ENCODE measurements around the gene C4orf50.

C4orf50 gene

GRCh38 chr4:6010789-6011188 lies 7.4 kb downstream of the C4orf50 start:
- DNase-seq (no peak), ATAC-seq (ENCODE audit: insufficient read depth, low read depth) (no peak)
- Histone ChIP-seq H3K9ac (ENCODE audit: low read depth, low read length) (no peak overlapping the region), H3K79me2 (ENCODE audit: insufficient read depth, low read length) (no peaks in the 10 kb centered on the region), H3K9me3 (ENCODE audit: insufficient read depth, low read length, severe bottlenecking) (no peaks in the 10 kb centered on the region), H3K4me1 (ENCODE audit: insufficient read depth, low read length) (no peaks in the 10 kb centered on the region), H3K36me3 (ENCODE audit: insufficient read depth, low read length) (no peaks in the 10 kb centered on the region), H3K27ac (ENCODE audit: low read length) (no peak overlapping the region), H3K4me3 (ENCODE audit: low read depth in 1 of 2, low read length in 2 of 2) (no peak overlapping the region), H3K27me3 (ENCODE audit: insufficient read depth, low read length, poor library complexity) (no peaks in the 10 kb centered on the region), H4K20me1 (ENCODE audit: insufficient read depth, low read length) (no peaks in the 10 kb centered on the region), H2AFZ (ENCODE audit: low read depth, low read length) (no peak overlapping the region), H3K4me2 (ENCODE audit: insufficient read depth, low read length) (no peak overlapping the region)
- TF ChIP-seq EZH2 (IDR thresholded peaks at IDR 0.05; ENCODE audit: borderline replicate concordance, low read depth, low read length, severe bottlenecking) = no peak
- TF ChIP-seq CTCF (IDR thresholded peaks at IDR 0.05; ENCODE audit: borderline replicate concordance, extremely low read depth, low read length, poor library complexity, severe bottlenecking) = no peak

GRCh38 chr4:6009452-6009851 lies 8.8 kb downstream of the C4orf50 start:
- no peak overlapping the region for H3K4me2 ChIP-seq (ENCODE audit: insufficient read depth, low read length)

GRCh38 chr4:6008766-6009385 lies 9.4 kb downstream of the C4orf50 start:
- no peaks in the 10 kb centered on the region for H3K79me2 ChIP-seq (ENCODE audit: insufficient read depth, low read length)
- no peak overlapping the region for H3K9ac ChIP-seq (ENCODE audit: low read depth, low read length)
- ATAC-seq (ENCODE audit: insufficient read depth, low read depth) (no peak), DNase-seq (no peak)
- no peak for TF ChIP-seq EZH2 (IDR thresholded peaks at IDR 0.05; ENCODE audit: borderline replicate concordance, low read depth, low read length, severe bottlenecking)
- TF ChIP-seq CTCF (IDR thresholded peaks at IDR 0.05; ENCODE audit: borderline replicate concordance, extremely low read depth, low read length, poor library complexity, severe bottlenecking) = no peak
- H3K4me2 ChIP-seq (ENCODE audit: insufficient read depth, low read length) = no peak overlapping the region
- no peaks in the 10 kb centered on the region for H4K20me1 ChIP-seq (ENCODE audit: insufficient read depth, low read length)
- H3K4me3 ChIP-seq (ENCODE audit: low read depth in 1 of 2, low read length in 2 of 2) = no peak overlapping the region
- no peaks in the 10 kb centered on the region for H3K4me1 ChIP-seq (ENCODE audit: insufficient read depth, low read length)
- no peak overlapping the region for H2AFZ ChIP-seq (ENCODE audit: low read depth, low read length)
- H3K36me3 ChIP-seq (ENCODE audit: insufficient read depth, low read length) = no peaks in the 10 kb centered on the region
- H3K27ac ChIP-seq (ENCODE audit: low read length) = no peak overlapping the region
- H3K27me3 ChIP-seq (ENCODE audit: insufficient read depth, low read length, poor library complexity) = no peaks in the 10 kb centered on the region
- peaks cover 10% of the 10 kb centered on the region for H3K9me3 ChIP-seq (ENCODE audit: insufficient read depth, low read length, severe bottlenecking)

More at GRCh38 chr4:6009452-6009851, 8.8 kb downstream of the C4orf50 start:
- H3K79me2 ChIP-seq (ENCODE audit: insufficient read depth, low read length) = no peaks in the 10 kb centered on the region
- no peak overlapping the region for H3K9ac ChIP-seq (ENCODE audit: low read depth, low read length)
- no peak overlapping the region for H3K4me3 ChIP-seq (ENCODE audit: low read depth in 1 of 2, low read length in 2 of 2)
- H2AFZ ChIP-seq (ENCODE audit: low read depth, low read length) = no peak overlapping the region
- peaks cover 6% of the 10 kb centered on the region for H3K9me3 ChIP-seq (ENCODE audit: insufficient read depth, low read length, severe bottlenecking)
- DNase-seq (no peak), ATAC-seq (ENCODE audit: insufficient read depth, low read depth) (no peak)
- no peaks in the 10 kb centered on the region for H3K36me3 ChIP-seq (ENCODE audit: insufficient read depth, low read length)
- H4K20me1 ChIP-seq (ENCODE audit: insufficient read depth, low read length) = no peaks in the 10 kb centered on the region
- no peaks in the 10 kb centered on the region for H3K27me3 ChIP-seq (ENCODE audit: insufficient read depth, low read length, poor library complexity)
- no peak overlapping the region for H3K27ac ChIP-seq (ENCODE audit: low read length)
- H3K4me1 ChIP-seq (ENCODE audit: insufficient read depth, low read length) = no peaks in the 10 kb centered on the region
- TF ChIP-seq CTCF (IDR thresholded peaks at IDR 0.05; ENCODE audit: borderline replicate concordance, extremely low read depth, low read length, poor library complexity, severe bottlenecking) (no peak), EZH2 (IDR thresholded peaks at IDR 0.05; ENCODE audit: borderline replicate concordance, low read depth, low read length, severe bottlenecking) (no peak)

All from DND-41 (cell line).